ENCODE data around the gene LEO1. TPM values are rescaled to one million over a fixed set of nuclear protein-coding genes. Genes with fewer than 3 reads are reported as not detected.
A peak's percentile ranks its signal among the peaks of the same experiment; 100 is the strongest.

LEO1 gene
- total RNA-seq, 1 donor from 2014 or later = 21.9 TPM

DNA sequence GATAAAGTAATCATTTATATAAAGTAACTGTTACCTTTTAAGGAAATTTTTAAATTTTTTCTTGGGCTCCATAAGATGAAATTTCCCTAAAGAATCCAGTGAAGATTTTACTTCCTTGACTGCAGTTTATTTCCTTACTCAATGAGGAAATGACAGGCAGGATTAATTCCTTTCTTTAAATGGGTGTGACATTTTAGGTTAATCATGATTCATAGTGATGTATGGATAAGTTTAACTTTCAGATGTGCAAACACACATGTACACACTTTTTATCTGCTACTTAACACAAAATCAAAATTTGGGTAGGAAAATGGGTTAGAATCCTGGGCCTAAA lies 11.2 kb upstream of the LEO1 start:
- Histone ChIP-seq H3K4me3 (ENCODE audit: low read depth, low read length) (no peak overlapping the region), H3K27me3 (ENCODE audit: control insufficient read depth, insufficient read depth, low read length) (no peaks in the 10 kb centered on the region), H3K36me3 (ENCODE audit: control insufficient read depth, insufficient read depth, low read length) (no peaks in the 10 kb centered on the region)
- no peak for FAIRE-seq
- DNase-seq (ENCODE audit: low read depth) = peak; percentile 89
- TF ChIP-seq, protein P1, sequence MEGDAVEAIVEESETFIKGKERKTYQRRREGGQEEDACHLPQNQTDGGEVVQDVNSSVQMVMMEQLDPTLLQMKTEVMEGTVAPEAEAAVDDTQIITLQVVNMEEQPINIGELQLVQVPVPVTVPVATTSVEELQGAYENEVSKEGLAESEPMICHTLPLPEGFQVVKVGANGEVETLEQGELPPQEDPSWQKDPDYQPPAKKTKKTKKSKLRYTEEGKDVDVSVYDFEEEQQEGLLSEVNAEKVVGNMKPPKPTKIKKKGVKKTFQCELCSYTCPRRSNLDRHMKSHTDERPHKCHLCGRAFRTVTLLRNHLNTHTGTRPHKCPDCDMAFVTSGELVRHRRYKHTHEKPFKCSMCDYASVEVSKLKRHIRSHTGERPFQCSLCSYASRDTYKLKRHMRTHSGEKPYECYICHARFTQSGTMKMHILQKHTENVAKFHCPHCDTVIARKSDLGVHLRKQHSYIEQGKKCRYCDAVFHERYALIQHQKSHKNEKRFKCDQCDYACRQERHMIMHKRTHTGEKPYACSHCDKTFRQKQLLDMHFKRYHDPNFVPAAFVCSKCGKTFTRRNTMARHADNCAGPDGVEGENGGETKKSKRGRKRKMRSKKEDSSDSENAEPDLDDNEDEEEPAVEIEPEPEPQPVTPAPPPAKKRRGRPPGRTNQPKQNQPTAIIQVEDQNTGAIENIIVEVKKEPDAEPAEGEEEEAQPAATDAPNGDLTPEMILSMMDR (IDR thresholded peaks at IDR 0.05; ENCODE audit: insufficient read depth, low read length, severe bottlenecking) = no peak

DNA sequence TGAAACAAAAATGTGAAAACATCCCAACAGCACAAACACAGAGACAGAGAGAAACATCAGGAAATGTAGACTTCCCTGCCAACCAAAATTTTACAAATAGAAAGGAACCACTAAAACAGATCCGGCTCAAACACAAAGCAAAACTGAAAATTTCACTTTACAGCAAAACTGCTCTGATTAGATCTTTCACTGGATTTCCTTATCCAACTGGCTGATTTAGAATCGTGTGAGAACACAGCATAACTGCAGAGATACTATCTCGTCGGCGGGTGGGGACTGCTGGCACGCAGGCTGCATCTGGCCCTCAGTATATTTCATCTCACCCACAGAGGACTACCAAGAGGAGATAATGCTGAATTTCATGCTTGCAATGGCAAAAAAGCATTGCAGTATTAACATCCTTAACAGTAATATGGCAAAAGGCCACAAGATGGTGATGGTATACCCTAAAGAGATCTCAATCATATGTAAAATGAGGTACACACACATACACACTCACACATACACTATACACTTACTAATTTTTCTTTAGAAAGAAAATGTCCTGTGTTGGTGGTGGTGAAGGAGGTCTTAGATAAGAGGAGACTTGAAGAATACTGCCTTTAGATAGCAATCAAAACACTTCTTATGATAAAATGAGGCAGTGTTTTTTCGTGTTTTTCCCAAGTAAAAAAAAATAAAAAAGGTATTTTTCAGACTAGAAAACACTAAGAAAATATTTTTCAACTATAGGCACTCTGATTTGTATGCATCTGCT lies 10.6 kb upstream of the LEO1 start:
- DNase-seq (ENCODE audit: low read depth) (peak; percentile 82), FAIRE-seq (no peak)
- no peaks in the 10 kb centered on the region for H3K27me3 ChIP-seq (ENCODE audit: control insufficient read depth, insufficient read depth, low read length)
- no peaks in the 10 kb centered on the region for H3K36me3 ChIP-seq (ENCODE audit: control insufficient read depth, insufficient read depth, low read length)
- H3K4me3 ChIP-seq (ENCODE audit: low read depth, low read length) = no peak overlapping the region
- TF ChIP-seq, protein P1 (IDR thresholded peaks at IDR 0.05; ENCODE audit: insufficient read depth, low read length, severe bottlenecking) = peak; percentile 52

DNA sequence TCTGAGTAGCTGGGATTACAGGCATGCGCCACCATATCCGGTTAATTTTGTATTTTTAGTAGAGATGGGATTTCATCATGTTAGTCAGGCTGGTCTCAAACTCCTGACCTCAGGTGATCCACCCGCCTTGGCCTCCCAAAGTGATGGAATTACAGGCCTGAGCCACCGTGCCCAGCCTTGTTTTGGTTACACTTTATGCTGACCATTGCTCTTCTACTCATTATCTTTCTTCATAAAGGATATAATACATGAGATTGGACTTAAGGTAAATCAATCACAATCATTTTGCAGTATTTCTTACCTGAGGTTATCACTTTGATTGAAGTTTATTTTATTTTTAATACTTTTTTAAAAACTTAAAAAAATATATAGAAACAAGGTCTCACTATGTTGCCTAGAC lies 2.2 kb upstream of the LEO1 start:
- FAIRE-seq (no peak), DNase-seq (ENCODE audit: low read depth) (no peak)

DNA sequence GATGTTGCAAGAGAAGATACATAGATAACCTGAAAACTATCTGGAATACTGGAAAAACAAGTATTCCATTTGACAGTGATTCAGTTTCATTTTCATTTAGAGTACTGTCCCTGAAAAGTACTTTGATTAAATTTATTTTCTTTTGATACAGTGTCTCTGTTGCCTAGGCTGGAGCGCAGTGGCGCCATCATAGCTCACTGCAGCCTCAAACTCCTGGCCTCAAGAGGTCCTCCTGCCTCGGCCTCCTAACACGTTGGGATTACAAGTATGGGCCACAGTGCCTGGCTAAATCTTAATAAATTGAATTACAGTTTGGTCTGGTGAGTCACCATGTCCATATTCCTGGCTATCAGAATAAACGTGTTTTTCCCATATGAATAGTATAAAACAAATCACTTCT lies 1.6 kb upstream of the LEO1 start:
- TF ChIP-seq, protein P1 (IDR thresholded peaks at IDR 0.05; ENCODE audit: insufficient read depth, low read length, severe bottlenecking) = no peak
- Histone ChIP-seq H3K36me3 (ENCODE audit: control insufficient read depth, insufficient read depth, low read length) (no peaks in the 10 kb centered on the region), H3K4me3 (ENCODE audit: low read depth, low read length) (no peak overlapping the region), H3K27me3 (ENCODE audit: control insufficient read depth, insufficient read depth, low read length) (no peaks in the 10 kb centered on the region)
- no peak for FAIRE-seq
- no peak for DNase-seq (ENCODE audit: low read depth)

More for the DNA sequence above, 2.2 kb upstream of the LEO1 start:
- H3K4me3 ChIP-seq (ENCODE audit: low read depth, low read length) = no peak overlapping the region
- TF ChIP-seq, protein P1 (IDR thresholded peaks at IDR 0.05; ENCODE audit: insufficient read depth, low read length, severe bottlenecking) = no peak
- H3K27me3 ChIP-seq (ENCODE audit: control insufficient read depth, insufficient read depth, low read length) = no peaks in the 10 kb centered on the region
- H3K36me3 ChIP-seq (ENCODE audit: control insufficient read depth, insufficient read depth, low read length) = no peaks in the 10 kb centered on the region

DNA sequence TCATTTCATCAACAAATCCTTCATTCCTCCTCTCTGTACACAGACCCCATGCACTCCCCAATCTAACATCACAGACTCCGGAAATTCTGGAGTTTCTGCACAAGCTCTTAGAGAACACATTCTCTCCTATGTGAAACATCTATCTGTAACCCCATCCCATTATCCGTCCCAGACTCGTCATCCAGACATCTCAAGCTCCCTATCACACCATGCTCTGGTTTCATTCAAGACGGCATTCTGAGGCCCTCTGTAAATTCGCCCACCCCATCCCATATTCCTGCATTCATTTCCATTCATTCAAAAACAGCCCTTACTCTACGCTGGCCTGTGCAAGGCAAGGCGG lies 575 bp downstream of the LEO1 start:
- H3K36me3 ChIP-seq (ENCODE audit: control insufficient read depth, insufficient read depth, low read length) = no peaks in the 10 kb centered on the region
- DNase-seq (ENCODE audit: low read depth) (no peak), FAIRE-seq (no peak)
- H3K27me3 ChIP-seq (ENCODE audit: control insufficient read depth, insufficient read depth, low read length) = no peaks in the 10 kb centered on the region
- TF ChIP-seq, protein P1 (IDR thresholded peaks at IDR 0.05; ENCODE audit: insufficient read depth, low read length, severe bottlenecking) = no peak
- H3K4me3 ChIP-seq (ENCODE audit: low read depth, low read length) = peak overlapping the region; percentile 89
